ENCODE data around the gene TUBA3E.
"Not testable (repeated sequence)": the region's sequence is repeated elsewhere in the genome, so short reads cannot be mapped to it uniquely, and the experiment has no call there.

TUBA3E gene

DNA sequence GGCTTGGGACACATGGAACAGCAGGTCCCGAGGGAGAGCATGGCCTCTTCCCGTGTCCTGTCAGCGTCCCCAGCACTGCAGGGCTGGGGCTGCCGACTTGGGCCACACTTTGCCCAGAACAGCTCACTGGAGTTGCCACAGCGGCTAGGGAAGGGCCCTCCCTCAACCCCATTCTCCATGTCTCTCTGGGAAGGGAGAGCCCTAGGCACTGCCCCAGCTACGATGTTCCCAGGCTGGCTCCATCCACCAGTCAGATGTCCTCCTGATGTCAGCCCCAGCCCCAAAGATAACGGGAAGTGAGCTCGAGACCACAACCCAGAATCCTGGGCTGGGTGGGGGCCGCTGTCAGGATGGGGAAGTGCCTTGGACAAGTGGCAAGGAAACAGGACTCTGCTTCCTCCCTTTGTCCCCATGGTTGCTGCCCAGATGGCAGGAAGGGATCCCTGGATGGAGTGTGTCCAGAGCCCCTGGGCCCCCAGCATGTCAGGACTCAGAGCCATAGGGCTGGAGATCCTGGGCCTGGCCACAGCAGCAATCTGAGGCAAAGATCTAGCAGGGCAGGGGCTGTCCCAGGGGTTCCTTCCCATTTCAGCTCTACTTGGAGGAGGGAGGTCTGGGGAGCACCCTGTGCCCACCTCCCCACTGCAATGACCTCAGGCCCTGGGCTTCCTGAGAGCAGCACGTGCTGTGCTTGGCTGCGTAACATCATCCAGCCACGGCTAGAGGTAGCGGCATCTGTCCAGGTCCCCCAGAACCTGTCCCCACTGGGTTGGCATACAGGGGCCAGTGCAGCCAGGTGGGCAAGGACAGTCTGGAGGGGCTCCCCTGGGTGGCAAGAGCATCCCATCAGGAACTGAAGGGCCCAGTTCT, 55.6 kb downstream of the TUBA3E start:
- not testable (repeated sequence) for DNase-seq
